Dendritic cell treated with granulocyte-macrophage colony-stimulating factor and Interleukin-4, amounts not matched to agents 40 ng/mL and 50 ng/mL, for 4 days (primary cell): ENCODE measurements around the gene GGA2.

Experiments
- H3K27ac Mint-ChIP-seq: one replicate; pipeline ENCODE4 v1.8.0; 2022; ENCODE audit warnings: mild to moderate bottlenecking, mixed read lengths
- H3K27me3 Mint-ChIP-seq: one replicate; pipeline ENCODE4 v1.8.0; 2022; ENCODE audit warnings: mild to moderate bottlenecking, mixed read lengths
- H3K36me3 Mint-ChIP-seq: one replicate; pipeline ENCODE4 v1.8.0; 2022; ENCODE audit warnings: low read depth, mixed read lengths
- H3K4me1 Mint-ChIP-seq: one replicate; pipeline ENCODE4 v1.8.0; 2022; ENCODE audit warnings: low read depth, mixed read lengths
- H3K4me3 Mint-ChIP-seq: one replicate; pipeline ENCODE4 v1.8.0; 2022; ENCODE audit warnings: mild to moderate bottlenecking, moderate library complexity, mixed read lengths
- H3K9me3 Mint-ChIP-seq: one replicate; pipeline ENCODE4 v1.8.0; 2022; ENCODE audit warnings: mixed read lengths
- intact Hi-C: fragments of 100-400 bp; cut with micrococcal nuclease; formaldehyde crosslinking; loops from one replicate; pipeline ENCODE4 v1.15.0; 2022

The GGA2 gene

DNA sequence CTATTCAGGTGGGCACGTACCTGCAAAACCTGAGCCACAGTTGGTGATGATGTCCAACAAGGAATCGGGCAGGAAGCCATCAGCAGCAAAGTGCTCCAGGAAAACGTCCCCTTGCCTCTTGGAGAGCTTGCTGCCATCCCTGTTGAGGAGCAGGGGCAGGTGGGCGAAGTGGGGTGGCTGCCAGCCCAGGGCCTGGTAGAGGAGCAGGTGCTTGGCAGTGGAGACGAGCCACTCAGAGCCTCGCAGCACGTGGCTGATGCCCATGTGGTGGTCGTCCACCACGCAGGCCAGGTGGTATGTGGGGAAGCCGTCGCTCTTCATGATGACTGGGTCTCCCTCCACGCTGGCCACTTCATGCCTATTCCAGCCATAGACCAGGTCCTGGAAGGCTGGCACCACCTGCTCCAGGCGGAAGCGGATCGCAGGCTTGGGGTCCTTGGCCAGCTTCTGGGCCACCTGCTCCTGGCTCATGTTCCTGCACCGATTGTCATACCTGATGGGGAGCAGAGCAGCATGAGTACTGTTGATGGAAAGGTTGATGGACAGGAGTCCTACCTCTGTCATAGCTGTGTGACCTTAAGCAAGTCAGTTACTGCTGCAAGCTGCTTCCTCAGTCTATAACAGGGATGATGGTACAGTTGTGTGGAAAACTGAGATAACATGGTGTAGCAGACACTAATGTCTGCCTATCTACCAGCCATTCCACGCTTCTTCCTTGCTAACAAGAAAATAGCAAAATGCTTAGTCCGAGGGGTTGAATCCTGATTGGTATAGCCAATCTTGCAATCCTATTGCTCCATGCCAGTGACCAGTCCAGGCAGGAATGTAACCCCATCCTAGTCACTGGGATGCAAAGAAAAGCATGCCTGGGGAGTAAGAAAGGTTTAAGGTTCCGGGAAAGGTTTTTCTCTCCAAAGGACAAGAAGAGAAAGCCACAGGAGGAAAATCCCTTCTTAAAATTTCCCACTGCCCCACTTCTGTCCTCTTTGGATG is 24.9 kb upstream of the GGA2 start:
- Mint-ChIP-seq H3K4me1 (peaks cover 8% of the 10 kb centered on the region), H3K4me3 (no peak overlapping the region), H3K9me3 (no peaks in the 10 kb centered on the region), H3K36me3 (peaks cover 60% of the 10 kb centered on the region), H3K27me3 (no peaks in the 10 kb centered on the region), H3K27ac (no peak overlapping the region)
- intact Hi-C loops, result no loop called here

DNA sequence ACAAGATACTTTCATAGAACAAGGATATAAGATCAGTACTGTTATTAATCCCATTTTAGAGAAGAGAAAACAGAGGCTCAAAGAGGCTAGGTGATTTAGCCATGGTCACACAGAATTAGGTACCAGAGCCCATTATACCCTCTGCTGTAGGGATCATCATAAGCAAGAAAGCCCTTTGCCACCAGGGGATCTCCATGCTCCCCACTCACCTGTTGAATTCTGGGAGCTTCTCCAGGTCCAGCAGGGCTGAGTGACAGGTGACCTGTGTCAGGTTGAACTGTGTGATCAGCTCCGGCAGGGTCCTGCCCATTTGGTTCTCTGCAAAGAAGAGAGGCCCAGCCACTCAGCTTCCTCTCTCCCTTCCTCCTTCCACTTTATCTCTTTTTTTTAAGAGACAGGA is 22.2 kb upstream of the GGA2 start:
- Mint-ChIP-seq H3K4me1 (peaks cover 19% of the 10 kb centered on the region), H3K9me3 (no peaks in the 10 kb centered on the region), H3K27me3 (no peaks in the 10 kb centered on the region), H3K36me3 (peaks cover 76% of the 10 kb centered on the region), H3K27ac (no peak overlapping the region), H3K4me3 (no peak overlapping the region)
- intact Hi-C loops, result no loop called here

DNA sequence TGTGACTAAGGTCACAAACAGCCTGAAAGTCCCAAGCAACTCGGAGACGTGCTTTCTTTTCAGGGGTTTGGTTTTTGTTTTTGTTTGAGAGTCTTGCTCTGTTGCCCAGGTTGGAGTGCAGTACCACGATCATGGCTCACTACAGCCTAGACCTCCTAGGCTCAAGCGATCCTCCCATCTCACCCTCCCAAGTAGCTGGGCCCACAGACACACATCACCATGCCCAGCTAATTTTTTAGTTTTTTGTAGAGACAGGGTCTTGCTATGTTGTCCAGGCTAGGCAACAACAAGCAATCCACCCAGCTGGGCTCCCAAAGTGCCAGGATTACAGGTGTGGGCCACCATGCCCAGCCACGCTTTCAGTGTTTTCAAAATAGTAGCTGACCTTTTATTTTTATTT is 19.8 kb upstream of the GGA2 start:
- no peak overlapping the region for H3K4me3 Mint-ChIP-seq
- H3K27me3 Mint-ChIP-seq, result no peaks in the 10 kb centered on the region
- H3K4me1 Mint-ChIP-seq, result peaks cover 23% of the 10 kb centered on the region
- intact Hi-C loops, result no loop called here
- H3K36me3 Mint-ChIP-seq, result peaks cover 83% of the 10 kb centered on the region
- no peak overlapping the region for H3K27ac Mint-ChIP-seq
- no peaks in the 10 kb centered on the region for H3K9me3 Mint-ChIP-seq

DNA sequence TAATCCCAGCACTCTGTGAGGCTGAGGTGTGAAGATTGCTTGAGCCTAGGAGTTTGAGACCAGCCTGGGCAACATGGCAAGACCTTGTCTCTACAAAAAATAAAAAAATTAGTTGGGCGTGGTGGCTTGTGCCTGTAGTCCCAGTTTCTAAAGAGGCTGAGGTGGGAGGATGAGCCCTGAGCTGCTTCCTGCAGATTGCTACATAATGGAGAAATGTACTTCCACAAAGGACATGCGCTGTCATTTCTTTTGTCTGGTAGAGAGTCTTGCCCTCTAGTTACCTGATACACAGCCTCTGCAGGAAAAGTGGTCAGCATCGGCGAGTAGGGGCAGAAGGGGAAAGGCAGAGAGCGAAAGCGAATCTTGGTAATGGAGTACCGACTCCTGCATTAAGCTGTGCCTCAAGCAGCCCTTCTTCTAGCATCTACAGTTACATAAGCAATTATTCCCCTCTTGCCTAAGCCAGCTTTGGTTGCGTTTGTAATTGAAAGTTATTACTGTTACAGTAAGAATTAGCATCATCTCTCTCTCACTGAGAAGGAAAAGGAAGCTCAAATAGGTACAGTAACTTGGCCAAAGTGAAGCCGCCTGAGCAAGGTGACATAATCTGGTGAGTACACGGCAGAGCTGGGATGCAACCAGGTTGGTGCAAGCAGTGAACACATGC is 18.5 kb upstream of the GGA2 start:
- Mint-ChIP-seq H3K9me3 (no peaks in the 10 kb centered on the region), H3K27ac (peak overlapping the region; percentile 39), H3K4me1 (peaks cover 36% of the 10 kb centered on the region), H3K27me3 (no peaks in the 10 kb centered on the region), H3K4me3 (no peak overlapping the region), H3K36me3 (peaks cover 79% of the 10 kb centered on the region)
- intact Hi-C loops, result no loop called here

DNA sequence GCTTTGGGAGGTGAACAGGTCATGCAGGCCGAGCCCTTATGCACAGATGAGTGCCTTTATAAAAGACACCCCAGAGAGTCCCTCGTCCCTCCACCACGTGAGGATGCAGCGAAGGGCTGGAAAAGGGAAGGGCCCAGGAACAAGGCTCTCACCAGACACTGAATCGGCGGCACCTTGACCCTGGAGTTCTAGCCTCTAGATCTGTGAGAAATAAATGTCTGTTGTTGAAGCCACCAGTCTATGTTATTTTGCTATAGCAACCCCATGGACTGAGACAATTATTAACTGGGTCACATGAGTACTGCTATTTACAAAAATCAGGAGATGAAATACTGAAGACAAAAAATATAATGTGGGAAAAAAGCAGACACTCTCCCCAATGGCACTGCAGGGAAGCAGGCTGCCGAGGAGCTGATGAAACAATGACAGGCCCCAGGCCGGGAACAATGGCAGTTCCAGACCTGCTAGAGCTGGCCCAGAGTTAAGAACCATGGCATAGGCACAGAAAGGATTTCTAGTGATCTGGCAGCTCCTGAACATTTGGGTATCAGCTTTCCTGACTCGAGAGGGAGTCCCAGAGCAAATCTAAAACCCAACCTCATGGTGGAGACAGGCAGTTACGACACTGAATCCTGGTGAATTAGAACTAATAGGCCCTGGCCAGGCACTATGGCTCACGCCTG is 17.8 kb upstream of the GGA2 start:
- peaks cover 43% of the 10 kb centered on the region for H3K4me1 Mint-ChIP-seq
- no peak overlapping the region for H3K27ac Mint-ChIP-seq
- H3K36me3 Mint-ChIP-seq, result peaks cover 79% of the 10 kb centered on the region
- no peak overlapping the region for H3K4me3 Mint-ChIP-seq
- H3K9me3 Mint-ChIP-seq, result no peaks in the 10 kb centered on the region
- H3K27me3 Mint-ChIP-seq, result no peaks in the 10 kb centered on the region
- intact Hi-C loops, result no loop called here

DNA sequence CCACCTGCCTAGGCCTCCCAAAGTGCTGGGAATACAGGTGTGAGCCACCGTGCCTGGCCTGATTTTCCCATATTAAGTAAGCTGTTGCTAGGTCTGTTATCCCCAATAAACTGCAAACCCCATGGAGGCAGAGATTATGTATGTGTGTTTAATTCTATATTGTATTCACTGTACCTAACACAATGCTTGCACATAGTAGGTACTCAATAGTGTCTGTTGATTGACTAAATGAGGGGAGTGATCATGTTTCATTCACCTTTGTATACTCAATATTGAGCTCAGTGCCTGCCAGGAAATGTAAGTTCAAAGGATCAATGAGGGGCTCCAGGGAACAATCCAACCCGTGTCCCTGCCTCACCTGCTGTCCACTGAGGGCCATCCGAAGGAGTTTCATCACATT is 14.6 kb upstream of the GGA2 start:
- Mint-ChIP-seq H3K9me3 (no peaks in the 10 kb centered on the region), H3K27ac (peak overlapping the region; percentile 92), H3K36me3 (peaks cover 58% of the 10 kb centered on the region), H3K4me1 (peaks cover 63% of the 10 kb centered on the region), H3K27me3 (no peaks in the 10 kb centered on the region), H3K4me3 (no peak overlapping the region)
- intact Hi-C loops, result loop anchor here (5.0 kb wide), 1 partner anchor 32 kb away; the partner anchor contains the start of genes EARS2 and UBFD1

DNA sequence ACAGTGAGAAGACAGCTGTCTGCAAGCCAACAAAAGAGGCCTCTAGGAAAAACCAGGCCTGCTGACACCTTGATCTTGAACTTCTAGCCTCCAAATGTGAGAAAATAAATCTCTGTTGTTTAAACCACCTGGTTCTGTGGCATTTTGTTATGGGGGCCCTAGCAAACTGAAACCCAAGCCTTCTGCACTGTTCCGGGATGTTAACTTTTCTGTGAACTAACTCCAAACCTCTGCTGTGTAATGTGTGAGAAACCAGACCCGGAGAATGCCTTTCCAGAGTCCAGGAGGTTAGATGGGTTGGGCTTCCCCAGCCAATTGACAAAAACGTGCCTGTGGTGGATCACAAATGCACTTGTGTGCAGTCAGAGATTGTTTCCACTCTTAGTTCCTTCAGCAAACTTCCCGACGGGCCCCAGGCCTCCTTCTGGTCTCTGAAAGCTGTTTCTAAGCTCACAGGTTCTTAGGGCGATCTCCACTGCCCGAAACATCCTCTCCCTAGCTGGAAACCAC is 13.6 kb upstream of the GGA2 start:
- H3K27ac Mint-ChIP-seq, result peak overlapping the region; percentile 92
- intact Hi-C loops, result loop anchor here (5.0 kb wide), 1 partner anchor 33 kb away; the partner anchor contains the start of genes EARS2 and UBFD1
- H3K4me1 Mint-ChIP-seq, result peaks cover 63% of the 10 kb centered on the region
- no peaks in the 10 kb centered on the region for H3K9me3 Mint-ChIP-seq
- no peak overlapping the region for H3K4me3 Mint-ChIP-seq
- no peaks in the 10 kb centered on the region for H3K27me3 Mint-ChIP-seq
- peaks cover 48% of the 10 kb centered on the region for H3K36me3 Mint-ChIP-seq

DNA sequence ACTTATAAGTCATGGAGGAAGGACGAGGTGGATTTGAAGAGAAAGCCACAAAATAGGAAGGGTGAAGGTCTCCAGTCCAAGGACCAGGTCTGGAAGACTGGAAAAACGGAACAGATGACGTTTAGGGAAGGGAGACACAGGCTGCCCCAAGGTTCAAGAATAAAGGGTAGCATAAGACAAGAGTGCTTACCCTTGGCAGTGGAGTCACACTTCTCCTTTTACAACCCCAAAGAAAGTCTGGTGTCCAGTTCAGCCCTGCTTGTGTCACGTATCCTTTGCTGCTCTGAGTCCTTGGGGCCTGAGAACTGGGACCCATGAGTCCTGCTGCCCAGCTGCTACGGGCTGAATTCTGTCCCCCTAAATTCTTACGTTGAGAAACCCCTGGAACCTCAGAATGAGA is 13.0 kb upstream of the GGA2 start:
- H3K9me3 Mint-ChIP-seq, result no peaks in the 10 kb centered on the region
- peak overlapping the region; percentile 92 for H3K27ac Mint-ChIP-seq
- intact Hi-C loops, result loop anchor here (5.0 kb wide), 1 partner anchor 34 kb away; the partner anchor contains the start of genes EARS2 and UBFD1
- peaks cover 46% of the 10 kb centered on the region for H3K36me3 Mint-ChIP-seq
- H3K4me3 Mint-ChIP-seq, result no peak overlapping the region
- peaks cover 60% of the 10 kb centered on the region for H3K4me1 Mint-ChIP-seq
- no peaks in the 10 kb centered on the region for H3K27me3 Mint-ChIP-seq

DNA sequence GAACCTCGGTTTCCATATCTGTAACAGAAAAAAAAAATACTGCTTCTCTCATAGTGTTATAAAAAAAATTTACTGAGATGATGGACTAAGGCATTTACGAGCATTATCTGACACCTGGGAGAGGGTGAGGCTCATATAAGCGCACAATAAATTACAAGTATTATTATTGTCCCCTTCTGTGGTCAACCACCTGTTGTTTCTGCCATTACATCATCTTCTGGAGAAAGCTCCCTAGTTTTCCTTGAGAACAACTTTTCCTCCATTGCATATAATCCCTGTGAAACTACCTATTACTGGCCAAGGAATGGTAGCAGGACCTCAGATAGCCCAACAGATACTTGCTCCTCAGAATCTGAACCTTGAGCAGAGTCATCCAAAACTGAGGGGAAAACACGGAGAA is 11.7 kb upstream of the GGA2 start:
- Mint-ChIP-seq H3K27ac (no peak overlapping the region), H3K4me1 (peaks cover 69% of the 10 kb centered on the region), H3K4me3 (no peak overlapping the region), H3K36me3 (peaks cover 33% of the 10 kb centered on the region), H3K9me3 (no peaks in the 10 kb centered on the region), H3K27me3 (no peaks in the 10 kb centered on the region)
- intact Hi-C loops, result loop anchor here (5.0 kb wide), 1 partner anchor 35 kb away; the partner anchor contains the start of genes EARS2 and UBFD1

DNA sequence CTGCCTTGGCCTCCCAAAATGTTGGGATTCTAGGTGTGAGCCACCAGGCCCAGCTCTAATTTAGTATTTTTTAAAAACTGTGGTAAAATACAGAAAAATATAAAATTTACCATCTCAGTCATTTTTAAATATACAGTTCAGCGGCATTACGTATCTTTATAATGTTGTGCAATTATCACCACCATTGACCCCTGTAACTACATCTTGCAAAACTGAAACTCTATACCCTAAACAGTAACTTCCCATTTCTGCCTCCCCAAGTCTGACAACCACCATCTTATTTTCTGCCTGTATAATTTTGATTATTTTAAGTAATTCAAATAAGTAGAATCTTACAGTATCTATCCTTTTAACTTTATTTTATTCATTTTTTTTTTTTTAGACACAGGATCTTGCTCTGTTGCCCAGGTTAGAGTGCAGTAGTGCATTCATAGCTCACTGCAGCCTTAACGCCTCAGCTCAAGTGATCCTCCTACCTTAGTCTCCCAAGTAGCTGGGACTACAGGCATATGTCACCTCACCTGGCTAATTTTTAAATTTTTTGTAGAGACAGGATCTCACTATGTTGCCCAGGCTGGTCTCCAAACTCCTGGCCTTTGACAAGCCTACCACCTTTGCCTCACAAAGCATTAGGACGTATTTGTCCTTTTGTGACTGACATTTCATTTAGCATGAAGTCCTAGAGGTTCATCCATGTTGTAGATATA is 10.9 kb upstream of the GGA2 start:
- intact Hi-C loops, result loop anchor here (5.0 kb wide), 1 partner anchor 36 kb away; the partner anchor contains the start of genes EARS2 and UBFD1
- Mint-ChIP-seq H3K27ac (peak overlapping the region; percentile 95), H3K9me3 (no peaks in the 10 kb centered on the region), H3K27me3 (no peaks in the 10 kb centered on the region), H3K36me3 (peaks cover 33% of the 10 kb centered on the region), H3K4me1 (peaks cover 76% of the 10 kb centered on the region), H3K4me3 (peak overlapping the region; percentile 20)

DNA sequence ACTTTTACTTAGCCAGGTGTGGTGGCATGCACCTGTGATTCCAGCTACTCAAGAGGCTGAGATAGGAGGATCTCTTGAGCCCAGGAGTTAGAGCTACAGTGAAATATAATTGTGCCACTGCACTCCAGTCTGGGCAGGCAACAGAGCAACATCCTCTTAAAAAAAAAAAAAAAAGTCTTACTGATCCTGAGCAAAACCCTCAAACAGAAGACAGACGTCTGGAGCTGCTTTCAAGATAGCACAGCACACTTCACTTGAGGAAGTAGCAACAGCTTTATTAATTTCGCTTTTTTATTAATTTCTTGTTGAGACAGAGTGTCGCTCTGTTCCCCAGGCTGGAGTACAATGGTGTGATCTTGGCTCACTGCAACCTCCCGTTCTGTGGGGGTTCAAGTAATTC is 10.2 kb upstream of the GGA2 start:
- Mint-ChIP-seq H3K36me3 (peaks cover 31% of the 10 kb centered on the region), H3K9me3 (no peaks in the 10 kb centered on the region), H3K4me3 (peak overlapping the region; percentile 20), H3K4me1 (peaks cover 83% of the 10 kb centered on the region), H3K27me3 (no peaks in the 10 kb centered on the region), H3K27ac (peak overlapping the region; percentile 95)
- intact Hi-C loops, result loop anchor here (5.0 kb wide), 1 partner anchor 37 kb away; the partner anchor contains the start of genes EARS2 and UBFD1

DNA sequence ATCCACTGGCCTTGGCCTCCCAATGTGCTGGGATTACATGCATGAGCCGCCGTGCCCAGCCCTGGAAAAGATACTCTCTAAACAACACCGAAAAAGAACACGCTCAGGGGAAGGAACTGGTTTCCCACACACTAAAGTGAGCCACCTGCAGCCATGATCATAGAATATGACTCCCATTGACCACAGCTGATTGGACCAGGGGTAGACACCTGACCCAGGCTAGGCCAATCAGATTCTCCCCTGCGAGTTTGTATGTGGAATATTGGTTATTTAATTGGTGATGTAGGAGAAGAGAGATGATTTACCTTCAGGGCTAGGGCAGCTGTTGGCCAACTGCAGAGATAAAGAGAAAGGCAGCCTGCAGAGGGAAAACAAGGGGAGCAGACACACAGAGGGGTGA is 9.0 kb upstream of the GGA2 start:
- Mint-ChIP-seq H3K9me3 (no peaks in the 10 kb centered on the region), H3K36me3 (peaks cover 27% of the 10 kb centered on the region), H3K27me3 (no peaks in the 10 kb centered on the region), H3K4me1 (peaks cover 71% of the 10 kb centered on the region), H3K4me3 (no peak overlapping the region), H3K27ac (peak overlapping the region; percentile 95)
- intact Hi-C loops, result loop anchor here (10.0 kb wide), 1 partner anchor 76 kb away; the partner anchor contains the start of gene NDUFAB1

DNA sequence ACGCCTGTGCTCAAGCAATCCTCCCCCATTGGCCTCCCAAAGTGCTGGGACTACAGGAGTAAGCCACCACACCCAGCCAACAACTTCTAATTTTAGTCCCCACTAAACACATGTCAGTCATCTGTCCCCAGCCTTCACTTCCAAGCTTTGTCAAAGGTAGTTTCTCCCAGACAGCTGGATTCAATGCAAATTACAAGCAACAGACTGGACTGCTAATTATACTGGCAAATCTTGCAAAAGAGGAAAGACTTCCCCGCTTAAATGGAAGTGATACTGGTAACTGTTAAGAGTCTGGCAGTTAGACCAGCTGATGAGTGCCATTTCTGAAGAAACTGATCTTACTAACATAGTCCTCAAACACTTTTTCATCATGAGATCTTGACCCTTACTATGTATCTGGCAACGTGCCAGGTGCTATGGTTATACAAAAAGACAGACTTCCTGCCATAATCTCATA is 8.2 kb upstream of the GGA2 start:
- no peaks in the 10 kb centered on the region for H3K9me3 Mint-ChIP-seq
- H3K4me3 Mint-ChIP-seq, result no peak overlapping the region
- peaks cover 62% of the 10 kb centered on the region for H3K4me1 Mint-ChIP-seq
- intact Hi-C loops, result loop anchor here (10.0 kb wide), 1 partner anchor 76 kb away; the partner anchor contains the start of gene NDUFAB1
- no peaks in the 10 kb centered on the region for H3K27me3 Mint-ChIP-seq
- peak overlapping the region; percentile 95 for H3K27ac Mint-ChIP-seq
- peaks cover 23% of the 10 kb centered on the region for H3K36me3 Mint-ChIP-seq
